GM18517 (cell line): Measurements from ENCODE around the gene CCDC106.

ENCODE experiments used
- ATAC-seq: cut with Tn5 transposase; IDR thresholded peaks from one replicate; pipeline ENCODE4 v1.9.1; 2021; ENCODE audit warnings: mild to moderate bottlenecking, moderate library complexity; ENCODE audit not compliant: unreplicated experiment

The CCDC106 gene

GRCh38 chr19:55679343-55680257 lies 31.6 kb downstream of the CCDC106 start:
- no peak for ATAC-seq

GRCh38 chr19:55680339-55681130 lies 32.5 kb downstream of the CCDC106 start:
- no peak for ATAC-seq

GRCh38 chr19:55681131-55682092 lies 33.4 kb downstream of the CCDC106 start:
- ATAC-seq = no peak

GRCh38 chr19:55683449-55684261 lies 35.6 kb downstream of the CCDC106 start:
- no peak for ATAC-seq

- no peak for ATAC-seq
Measured at GRCh38 chr19:55684946-55685681, 37.1 kb downstream of the CCDC106 start.

- ATAC-seq = no peak
Measured at GRCh38 chr19:55685776-55686175, 37.8 kb downstream of the CCDC106 start.

GRCh38 chr19:55686311-55687050 lies 38.5 kb downstream of the CCDC106 start:
- ATAC-seq = no peak

- ATAC-seq = no peak
Measured at GRCh38 chr19:55687281-55688201, 39.5 kb downstream of the CCDC106 start.

- ATAC-seq = no peak
Measured at GRCh38 chr19:55688422-55689218, 40.6 kb downstream of the CCDC106 start.

GRCh38 chr19:55689411-55690108 lies 41.5 kb downstream of the CCDC106 start:
- ATAC-seq = no peak

GRCh38 chr19:55690109-55690768 lies 42.2 kb downstream of the CCDC106 start:
- ATAC-seq = no peak

GRCh38 chr19:55690769-55691545 lies 42.9 kb downstream of the CCDC106 start:
- no peak for ATAC-seq

GRCh38 chr19:55691561-55692481 lies 43.8 kb downstream of the CCDC106 start:
- ATAC-seq = no peak

- no peak for ATAC-seq
Measured at GRCh38 chr19:55692681-55693081, 44.7 kb downstream of the CCDC106 start.
